Peyer's patch (tissue), 4 donors: ENCODE data around the gene SCML1.

ENCODE experiments used
- CTCF ChIP-seq, 6 experiments: fragments of 450-650 bp in 4 of 6; fragments of 200-600 bp in 2 of 6; sonication (generic) in 1 of 6; IDR thresholded peaks; one replicate each; pipeline ENCODE4 v1.5.1; 2017 to 2019; ENCODE audit warnings: antibody characterized with exemption in 6 of 6, mild to moderate bottlenecking in 3 of 6, moderate library complexity in 1 of 6
- POLR2A ChIP-seq, 2 donors: fragments of 450-650 bp; IDR thresholded peaks; one replicate each; pipeline ENCODE4 v1.5.1; 2017; ENCODE audit warnings: antibody characterized with exemption in 2 of 2, mild to moderate bottlenecking in 2 of 2, moderate library complexity in 2 of 2

- TF ChIP-seq CTCF (IDR thresholded peaks at IDR 0.05) (no peak), POLR2A (IDR thresholded peaks at IDR 0.05) (no peak)
These were observed 50.3 kb downstream of the SCML1 start for GRCh38 chrX:17787557-17787956.
